ENCODE data around the gene GGCX.

GGCX gene

DNA sequence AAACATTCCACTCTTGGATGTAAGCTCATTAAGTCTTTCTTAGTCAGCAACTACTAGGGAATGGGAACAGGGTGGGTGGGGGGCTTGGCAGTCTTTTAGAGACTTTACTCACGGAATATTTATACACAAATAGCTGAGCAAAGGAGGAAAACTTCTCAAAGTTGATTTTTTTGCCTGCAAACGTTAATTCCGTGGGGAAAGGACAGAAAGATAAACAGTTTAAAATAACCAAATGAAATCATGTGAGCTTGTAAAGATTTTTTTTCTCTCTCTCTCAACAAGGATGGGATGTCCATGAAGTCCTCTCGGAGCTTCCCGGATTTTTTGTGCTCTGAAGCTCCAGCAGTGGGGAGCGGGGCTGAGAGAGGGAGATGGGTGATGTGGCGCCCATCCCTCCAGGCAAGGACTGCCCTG is 54.5 kb downstream of the GGCX start:
- no peak for DNase-seq

DNA sequence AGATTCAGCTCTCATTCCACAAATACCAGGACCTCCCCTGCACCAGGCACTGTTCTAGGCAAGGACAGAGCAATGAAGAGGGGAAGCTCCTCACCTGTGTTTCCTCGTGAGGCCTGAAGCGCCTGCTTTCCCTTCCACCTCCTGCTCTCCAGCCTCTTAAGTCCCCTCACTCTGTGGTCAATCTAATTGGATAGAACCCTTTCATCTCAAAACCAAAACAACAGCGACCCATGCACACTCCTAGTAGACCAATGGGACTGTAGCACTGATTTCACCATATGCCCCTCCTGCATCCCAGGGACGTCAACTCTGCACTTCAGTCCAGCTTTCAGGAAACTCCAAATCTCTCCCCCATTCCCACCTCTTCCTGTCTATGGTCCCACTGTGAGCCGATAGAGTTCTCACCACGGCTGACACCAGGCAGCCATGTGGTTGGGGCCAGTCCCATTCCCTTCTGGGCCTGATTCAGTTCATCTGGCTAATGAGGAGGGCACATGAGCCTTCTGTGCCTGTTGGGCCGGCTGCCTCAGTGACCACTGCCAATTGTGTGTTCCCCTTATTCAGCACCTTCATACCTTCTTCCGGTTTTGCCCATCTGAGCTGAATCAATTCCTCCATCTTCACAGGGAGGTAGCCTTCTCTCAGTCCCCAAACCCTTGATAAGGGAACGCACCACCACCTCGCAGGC is 55.6 kb downstream of the GGCX start:
- DNase-seq: no peak

DNA sequence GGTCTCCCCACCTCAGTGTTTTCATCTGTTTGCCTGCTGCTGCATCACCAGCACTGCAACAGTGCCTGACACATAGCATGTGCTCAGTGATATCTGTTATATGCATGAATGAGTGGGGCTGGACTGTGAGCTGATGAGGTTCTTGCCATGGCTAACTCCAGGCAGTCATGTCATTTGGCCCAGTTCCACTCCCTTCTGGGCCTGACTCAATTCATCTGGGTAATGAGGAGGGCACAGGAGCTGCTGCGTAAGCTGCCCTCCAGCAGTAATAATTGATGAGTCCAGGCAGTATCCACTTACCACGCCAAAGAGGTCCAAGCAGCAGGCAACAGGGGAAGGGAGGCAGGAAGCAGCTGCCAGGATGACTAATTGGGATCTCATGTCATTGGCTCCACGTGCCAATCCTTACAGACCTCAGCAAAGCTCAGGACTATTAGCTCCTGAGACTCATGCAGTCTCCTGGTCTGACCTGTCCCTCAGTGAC is 56.5 kb downstream of the GGCX start:
- peak; percentile 71 to 82 for DNase-seq

DNA sequence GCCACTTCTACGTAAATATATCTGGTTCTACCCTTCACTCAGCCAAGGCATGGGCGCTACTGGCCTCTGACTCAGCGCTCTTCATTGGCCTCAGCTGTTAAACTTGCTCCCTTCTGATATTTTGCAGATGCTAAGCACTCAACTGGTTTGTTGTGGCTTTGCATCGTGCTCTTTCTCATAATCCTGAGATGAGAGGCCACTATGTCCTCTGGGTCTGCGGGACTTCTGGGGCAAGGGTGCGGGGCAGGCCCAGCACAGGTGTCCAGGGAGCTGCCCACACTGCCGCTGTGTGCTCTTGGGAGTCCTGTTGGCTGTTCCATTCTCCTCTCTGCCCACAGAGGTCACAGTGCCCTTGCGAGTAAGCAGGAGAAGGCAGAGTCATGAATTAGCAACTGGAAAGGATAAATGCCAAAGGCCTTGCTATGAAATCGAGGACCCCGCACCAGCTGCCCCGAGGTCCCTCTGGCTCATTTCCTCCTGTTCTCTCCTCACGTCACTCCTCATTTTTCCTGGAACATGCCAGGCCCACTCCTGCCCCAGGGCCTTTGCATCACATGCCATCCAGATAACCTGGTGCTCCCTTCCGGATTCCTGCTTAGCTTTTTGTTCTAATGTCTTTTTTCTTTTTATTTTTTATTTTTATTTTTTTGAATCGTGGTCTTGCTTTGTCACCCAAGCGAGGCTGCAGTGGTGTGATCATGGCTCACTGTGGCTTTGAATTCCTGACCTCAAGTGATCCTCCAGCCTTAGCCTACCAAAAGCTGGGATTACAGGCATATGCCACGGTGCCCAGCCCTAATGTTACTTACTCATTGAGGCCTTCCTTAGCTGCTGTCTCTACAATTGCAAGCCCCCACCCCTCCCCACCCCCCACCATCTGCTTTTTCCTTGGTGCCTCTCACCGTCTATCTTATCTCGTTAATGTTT is 57.2 kb downstream of the GGCX start:
- no peak for DNase-seq

DNA sequence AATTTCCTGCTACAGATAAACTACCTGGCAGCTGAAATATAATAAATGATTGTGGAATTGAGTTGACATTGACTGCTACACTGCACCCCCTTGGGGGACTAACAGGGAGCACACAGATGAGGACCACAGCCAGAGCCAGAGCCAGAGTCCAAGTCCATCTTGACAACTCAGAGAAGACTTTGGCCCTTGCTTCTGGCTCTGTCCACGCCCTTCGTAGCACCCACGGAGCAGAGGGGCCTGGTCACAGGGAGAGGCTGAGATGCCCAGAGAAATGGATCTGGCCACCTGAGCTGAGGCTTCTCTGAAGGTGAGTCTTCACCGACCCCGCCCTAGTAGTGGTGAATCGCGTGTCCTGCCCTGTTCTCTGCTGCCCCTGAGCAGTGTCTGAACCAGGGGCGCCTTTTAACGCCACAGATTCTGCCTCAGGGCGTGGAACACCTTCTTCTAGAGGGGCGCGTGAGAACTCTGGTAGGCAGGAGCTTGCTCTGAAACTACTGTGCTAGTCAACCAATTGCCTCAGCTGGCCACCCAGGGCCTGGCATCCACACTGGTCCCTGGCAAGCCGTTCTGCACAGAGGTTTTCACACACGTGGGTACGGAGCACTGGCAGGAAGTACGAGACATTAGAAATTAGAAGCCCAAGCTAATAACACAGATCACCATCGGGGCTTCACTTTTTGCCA is 58.0 kb downstream of the GGCX start:
- DNase-seq: no peak

DNA sequence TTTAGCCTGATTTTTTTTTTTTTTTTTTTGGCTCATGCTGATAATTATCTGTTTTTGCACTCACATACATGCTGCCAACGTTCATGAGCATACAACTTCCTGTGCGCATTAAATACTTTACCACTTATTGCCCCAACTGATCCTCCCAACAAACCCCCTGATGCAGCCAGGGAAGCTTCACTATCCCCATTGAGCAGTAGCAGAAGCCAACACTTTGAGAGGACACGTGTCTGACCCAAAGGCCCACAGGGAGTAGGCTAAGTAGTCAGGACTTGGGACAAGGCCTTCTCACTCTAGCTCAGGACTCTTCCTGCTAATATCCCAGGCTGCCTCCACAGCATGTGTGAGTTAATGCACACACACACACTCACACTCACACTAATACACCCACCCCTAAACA is 58.6 kb downstream of the GGCX start:
- DNase-seq: no peak

DNA sequence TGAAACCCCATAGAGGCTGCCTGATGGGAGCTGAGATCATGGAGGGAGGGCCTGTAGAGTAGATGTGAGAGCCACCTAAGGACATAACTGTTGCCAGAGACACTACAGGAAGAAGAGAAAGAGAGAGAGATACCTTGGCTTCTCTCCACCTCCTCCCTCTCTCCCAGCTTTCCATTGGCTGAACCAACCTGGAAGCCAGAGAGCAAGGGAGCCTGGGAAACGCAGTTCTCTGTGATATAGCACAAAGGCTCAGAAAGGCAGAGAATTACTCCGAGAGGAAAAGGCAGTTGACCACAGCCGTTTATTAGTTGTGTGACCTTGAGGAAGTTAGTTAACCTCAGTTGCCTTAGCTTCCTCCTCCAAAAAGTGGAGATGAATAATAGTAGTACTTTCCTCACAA is 60.0 kb downstream of the GGCX start:
- DNase-seq: no peak

DNA sequence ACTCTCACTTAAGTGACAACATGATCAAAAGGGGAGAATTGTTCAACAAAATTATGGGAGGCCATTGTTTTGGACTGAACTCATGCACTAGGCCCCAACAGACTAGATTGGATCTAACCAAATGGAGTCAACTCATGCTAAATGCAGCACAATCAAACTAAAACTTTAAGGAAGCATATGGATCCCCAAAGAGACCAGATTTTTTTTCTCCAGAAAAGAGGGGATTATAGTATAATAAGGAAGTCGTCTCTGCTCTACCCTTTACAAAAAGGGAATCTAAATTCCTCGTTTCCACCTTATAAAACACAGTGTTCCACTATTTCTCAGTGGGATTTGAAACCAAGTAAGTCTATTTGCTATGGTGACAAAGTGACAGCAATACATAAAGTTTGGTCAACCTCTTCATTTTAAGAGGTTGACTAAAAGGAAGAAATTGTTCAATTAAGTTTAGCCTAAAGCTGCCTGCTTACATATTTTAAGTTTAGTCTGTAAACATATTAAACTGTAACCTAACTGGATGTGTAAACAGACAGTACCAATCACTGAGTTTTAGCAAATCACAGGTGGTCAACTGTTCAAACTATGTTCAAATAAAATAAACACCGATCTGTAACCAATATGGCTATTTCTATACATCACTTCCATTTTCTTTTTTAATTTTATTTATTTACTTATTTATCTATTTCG is 63.2 kb downstream of the GGCX start:
- no peak for DNase-seq

DNA sequence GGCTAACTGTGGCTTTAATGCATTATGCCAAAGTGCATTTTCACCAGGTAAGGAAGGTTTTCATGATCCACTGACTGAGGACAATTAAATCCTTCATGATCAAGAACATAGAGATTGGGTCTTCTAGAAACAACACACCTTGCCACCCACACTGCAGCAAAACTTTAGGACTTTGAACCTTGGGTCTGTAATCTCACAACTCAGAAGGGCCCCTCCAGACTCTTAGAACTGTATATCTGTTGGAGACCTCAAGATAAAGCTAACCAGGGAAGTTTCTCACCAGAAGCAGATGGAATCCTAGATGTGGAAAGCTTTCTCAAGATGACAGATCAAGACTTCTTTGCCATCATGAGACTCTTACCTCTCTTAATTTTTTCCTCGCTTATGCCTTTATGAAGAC is 64.9 kb downstream of the GGCX start:
- DNase-seq: no peak

Data from NCI-H2081 (cell line).